PFSK-1 (cell line): Measurements from ENCODE around the gene FAM168B.

Experiments
- FOXP2 ChIP-seq: optimal IDR thresholded peaks from 2 replicates; pipeline ENCODE3; 2011; ENCODE audit warnings: borderline replicate concordance, control low read depth, inconsistent platforms; ENCODE audit not compliant: insufficient read depth; ENCODE audit errors: extremely low read length, extremely low read depth
- POLR2AphosphoS5 ChIP-seq: IDR thresholded peaks from 2 replicates; pipeline ENCODE4 v1.6.1; 2012; ENCODE audit warnings: low read depth, mild to moderate bottlenecking, control low read depth, low read length, moderate library complexity
- REST ChIP-seq, 2 experiments: IDR thresholded peaks; 2 replicates each; pipeline versions ENCODE4 v1.6.1 to v1.8.0; 2011 to 2012; ENCODE audit warnings: low read depth in 2 of 2, low read length in 2 of 2, control low read depth in 1 of 2, inconsistent platforms in 1 of 2, mild to moderate bottlenecking in 1 of 2, moderate library complexity in 1 of 2; ENCODE audit not compliant: insufficient read depth in 1 of 2
- SIN3A ChIP-seq: IDR thresholded peaks from 2 replicates; pipeline ENCODE4 v1.6.1; 2012; ENCODE audit warnings: mild to moderate bottlenecking, low read length, moderate library complexity, borderline replicate concordance; ENCODE audit not compliant: insufficient read depth
- TAF1 ChIP-seq: IDR thresholded peaks from 2 replicates; pipeline ENCODE4 v1.6.1; 2012; ENCODE audit warnings: low read length, control low read depth, borderline replicate concordance; ENCODE audit not compliant: insufficient read depth

FAM168B gene

GRCh38 chr2:131048641-131049040 lies 44.6 kb downstream of the FAM168B start:
- no peak for TF ChIP-seq FOXP2
- TF ChIP-seq POLR2AphosphoS5, result no peak
- TF ChIP-seq SIN3A, result no peak
- TF ChIP-seq TAF1, result no peak
- TF ChIP-seq REST (IDR thresholded peaks at IDR 0.05; ENCODE audit: insufficient read depth in 1 of 2, low read depth in 2 of 2, low read length in 2 of 2), result no peak

DNA sequence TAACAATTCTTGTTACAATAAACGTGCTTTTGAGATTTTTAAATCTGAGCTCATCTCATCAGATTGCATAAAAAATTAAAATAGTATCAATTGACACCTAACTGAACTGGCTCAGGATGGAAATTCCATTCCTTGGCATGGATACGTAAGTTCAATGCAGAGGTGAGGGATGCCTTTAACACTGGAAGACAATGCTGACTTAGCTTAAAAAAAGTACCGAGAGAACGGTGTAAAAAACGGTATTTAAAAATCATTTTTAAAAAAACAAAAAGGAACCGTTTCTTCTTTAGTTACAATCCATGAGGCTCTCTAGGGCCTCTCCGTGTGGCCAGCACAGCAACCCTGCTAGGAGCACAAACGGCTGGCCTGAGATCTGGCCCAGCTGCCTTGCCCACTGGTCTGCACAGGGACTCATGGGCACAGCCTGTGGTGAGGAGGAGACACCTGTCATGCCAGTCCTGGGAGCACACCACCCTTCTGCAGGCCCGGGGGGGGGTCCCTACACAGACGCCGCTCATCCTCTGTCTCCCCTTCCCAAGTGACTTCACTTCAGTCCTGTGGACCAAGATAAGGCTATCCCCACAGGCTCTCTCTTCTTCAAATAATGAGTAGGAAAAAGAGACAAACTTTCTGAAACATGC lies 45.2 kb downstream of the FAM168B start:
- TF ChIP-seq FOXP2, result no peak
- TF ChIP-seq SIN3A, result no peak
- no peak for TF ChIP-seq TAF1
- TF ChIP-seq POLR2AphosphoS5, result no peak
- TF ChIP-seq REST (IDR thresholded peaks at IDR 0.05; ENCODE audit: insufficient read depth in 1 of 2, low read depth in 2 of 2, low read length in 2 of 2), result no peak

DNA sequence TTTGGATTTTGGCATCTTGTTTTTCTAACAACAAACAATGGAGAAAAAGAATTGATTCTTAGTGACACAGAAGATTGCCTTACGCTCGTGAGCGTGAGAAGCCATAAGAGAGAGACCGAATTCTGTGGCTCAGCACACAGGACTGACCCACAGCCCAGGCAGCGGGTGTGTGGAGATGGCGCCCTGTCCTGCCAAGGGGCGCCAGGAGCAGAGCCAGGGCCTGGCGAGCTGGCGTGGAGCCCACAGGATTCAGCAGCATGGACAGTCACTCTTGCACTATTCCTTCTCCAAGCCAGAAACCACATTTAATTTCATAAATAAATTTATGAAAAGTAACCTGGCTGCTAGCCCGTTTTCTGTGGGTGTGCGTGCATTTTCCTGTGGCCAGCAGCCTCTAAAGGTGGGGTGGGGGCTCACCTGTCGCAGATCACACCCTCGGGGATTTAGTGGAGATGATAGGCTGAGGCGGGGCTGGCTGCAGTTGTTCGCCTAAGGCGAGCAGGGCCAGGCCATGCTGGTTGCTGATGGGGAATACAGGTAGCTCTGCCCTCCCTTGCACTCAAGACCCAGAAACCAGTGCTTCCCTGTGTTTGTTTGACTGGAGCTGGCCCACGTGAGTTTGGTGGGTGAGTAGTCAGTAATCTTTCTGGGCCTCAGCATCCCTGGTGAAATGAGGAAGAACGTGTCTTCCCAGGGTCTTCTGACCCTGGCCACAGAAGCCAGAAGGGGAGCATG lies 46.2 kb downstream of the FAM168B start:
- TF ChIP-seq REST (IDR thresholded peaks at IDR 0.05; ENCODE audit: insufficient read depth in 1 of 2, low read depth in 2 of 2, low read length in 2 of 2), result no peak
- no peak for TF ChIP-seq FOXP2

- TF ChIP-seq SIN3A, result no peak
- no peak for TF ChIP-seq POLR2AphosphoS5
- no peak for TF ChIP-seq FOXP2
- no peak for TF ChIP-seq REST (IDR thresholded peaks at IDR 0.05; ENCODE audit: insufficient read depth in 1 of 2, low read depth in 2 of 2, low read length in 2 of 2)
- no peak for TF ChIP-seq TAF1
These were observed 47.0 kb downstream of the FAM168B start for GRCh38 chr2:131046028-131046917.
